ENCODE measurements around the gene LRRC49.
"Not testable (repeated sequence)": the region's sequence is repeated elsewhere in the genome, so short reads cannot be mapped to it uniquely, and the experiment has no call there.

Gene LRRC49

GRCh38 chr15:70995383-70995970 is 102.9 kb downstream of the LRRC49 start:
- no peak for DNase-seq (ENCODE audit: low read depth)

GRCh38 chr15:70998319-70998718 is 105.7 kb downstream of the LRRC49 start:
- DNase-seq (ENCODE audit: low read depth), result no peak

- DNase-seq (ENCODE audit: low read depth), result no peak
Measured at GRCh38 chr15:71002316-71002715, 109.7 kb downstream of the LRRC49 start.

- DNase-seq (ENCODE audit: low read depth), result no peak
Measured at GRCh38 chr15:71003319-71003718, 110.7 kb downstream of the LRRC49 start.

- DNase-seq (ENCODE audit: low read depth), result not testable (repeated sequence)
Measured at GRCh38 chr15:71004506-71004905, 111.9 kb downstream of the LRRC49 start.

GRCh38 chr15:71005895-71006294 is 113.3 kb downstream of the LRRC49 start:
- DNase-seq (ENCODE audit: low read depth), result no peak

GRCh38 chr15:71008250-71008870 is 115.7 kb downstream of the LRRC49 start:
- no peak for DNase-seq (ENCODE audit: low read depth)

- DNase-seq (ENCODE audit: low read depth), result no peak
Measured at GRCh38 chr15:71010472-71010871, 117.8 kb downstream of the LRRC49 start.

- DNase-seq (ENCODE audit: low read depth), result no peak
Measured at GRCh38 chr15:71010997-71011396, 118.4 kb downstream of the LRRC49 start.

- no peak for DNase-seq (ENCODE audit: low read depth)
Measured at GRCh38 chr15:71011503-71012155, 119.0 kb downstream of the LRRC49 start.

GRCh38 chr15:71013446-71013845 is 120.8 kb downstream of the LRRC49 start:
- no peak for DNase-seq (ENCODE audit: low read depth)

GRCh38 chr15:71015342-71015741 is 122.7 kb downstream of the LRRC49 start:
- no peak for DNase-seq (ENCODE audit: low read depth)

- not testable (repeated sequence) for DNase-seq (ENCODE audit: low read depth)
Measured at GRCh38 chr15:71031232-71031631, 138.6 kb downstream of the LRRC49 start.

- not testable (repeated sequence) for DNase-seq (ENCODE audit: low read depth)
Measured at GRCh38 chr15:71035478-71035877, 142.9 kb downstream of the LRRC49 start.

- DNase-seq (ENCODE audit: low read depth), result no peak
Measured at GRCh38 chr15:71042356-71042922, 149.8 kb downstream of the LRRC49 start.

GRCh38 chr15:71043373-71043772 is 150.7 kb downstream of the LRRC49 start:
- no peak for DNase-seq (ENCODE audit: low read depth)

GRCh38 chr15:71044006-71044405 is 151.4 kb downstream of the LRRC49 start:
- no peak for DNase-seq (ENCODE audit: low read depth)

- not testable (repeated sequence) for DNase-seq (ENCODE audit: low read depth)
Measured at GRCh38 chr15:71046146-71046545, 153.5 kb downstream of the LRRC49 start.

GRCh38 chr15:71048913-71049675 is 156.5 kb downstream of the LRRC49 start:
- DNase-seq (ENCODE audit: low read depth), result no peak

- no peak for DNase-seq (ENCODE audit: low read depth)
Measured at GRCh38 chr15:71049706-71050422, 157.2 kb downstream of the LRRC49 start.

GRCh38 chr15:71050461-71050860 is 157.8 kb downstream of the LRRC49 start:
- no peak for DNase-seq (ENCODE audit: low read depth)

- no peak for DNase-seq (ENCODE audit: low read depth)
Measured at GRCh38 chr15:71051539-71051938, 158.9 kb downstream of the LRRC49 start.
